HCT116 (cell line): ENCODE data around the gene CIB1.

ENCODE experiments used
- FOSL1 ChIP-seq: IDR thresholded peaks from 2 replicates; pipeline ENCODE4 v1.6.1; 2012; ENCODE audit warnings: low read depth
- RAD21 ChIP-seq: IDR thresholded peaks from 2 replicates; pipeline ENCODE4 v1.6.1; 2012; ENCODE audit warnings: low read depth, mild to moderate bottlenecking
- TCF7L2 ChIP-seq: IDR thresholded peaks from 2 replicates; pipeline ENCODE4 v1.7.0; 2011; ENCODE audit warnings: borderline replicate concordance, inconsistent platforms; ENCODE audit not compliant: insufficient read depth, insufficient read length; ENCODE audit errors: extremely low read depth
- ZNF274 ChIP-seq: fragments of 200-500 bp; sonication (Bioruptor generic); IDR thresholded peaks from 2 replicates; pipeline ENCODE4 v1.6.1; 2014; ENCODE audit warnings: mild to moderate bottlenecking, low read depth, low read length, inconsistent platforms
- TF ChIP-seq, protein P1 (sequence below), 3 experiments: fragments of 200-600 bp in 1 of 3; sonication (generic) in 1 of 3; IDR thresholded peaks in 2 of 3; conservative IDR thresholded peaks in 1 of 3; 2 replicates each; pipeline ENCODE4 v1.5.1; 2012 to 2017; ENCODE audit warnings: low read depth in 2 of 3, low read length in 2 of 3, antibody characterized with exemption in 1 of 3, borderline replicate concordance in 1 of 3, control low read depth in 1 of 3, mild to moderate bottlenecking in 1 of 3, mixed read lengths in 1 of 3, mixed run types in 1 of 3, moderate library complexity in 1 of 3; ENCODE audit not compliant: insufficient read depth in 1 of 3

DNA sequence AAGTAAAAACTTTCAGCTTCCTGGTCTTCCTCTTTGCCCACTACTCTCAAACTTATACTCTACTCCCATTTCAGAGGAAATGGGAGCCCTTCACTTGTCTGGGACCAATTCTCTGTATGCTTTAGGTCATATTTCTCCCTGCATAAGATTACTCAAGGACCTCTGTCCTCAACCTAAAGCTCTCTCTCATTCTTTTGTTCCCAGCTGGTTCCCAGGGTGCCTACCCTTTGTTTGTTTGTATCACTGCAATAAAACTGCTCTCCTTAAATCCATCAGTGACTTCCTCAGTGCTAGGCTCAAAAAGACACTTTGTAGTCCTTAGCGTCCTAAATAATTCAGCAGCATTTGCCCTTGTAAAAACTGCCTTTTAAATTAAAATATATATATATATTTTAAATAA is 34.7 kb upstream of the CIB1 start:
- no peak for TF ChIP-seq FOSL1
- TF ChIP-seq, protein P1, sequence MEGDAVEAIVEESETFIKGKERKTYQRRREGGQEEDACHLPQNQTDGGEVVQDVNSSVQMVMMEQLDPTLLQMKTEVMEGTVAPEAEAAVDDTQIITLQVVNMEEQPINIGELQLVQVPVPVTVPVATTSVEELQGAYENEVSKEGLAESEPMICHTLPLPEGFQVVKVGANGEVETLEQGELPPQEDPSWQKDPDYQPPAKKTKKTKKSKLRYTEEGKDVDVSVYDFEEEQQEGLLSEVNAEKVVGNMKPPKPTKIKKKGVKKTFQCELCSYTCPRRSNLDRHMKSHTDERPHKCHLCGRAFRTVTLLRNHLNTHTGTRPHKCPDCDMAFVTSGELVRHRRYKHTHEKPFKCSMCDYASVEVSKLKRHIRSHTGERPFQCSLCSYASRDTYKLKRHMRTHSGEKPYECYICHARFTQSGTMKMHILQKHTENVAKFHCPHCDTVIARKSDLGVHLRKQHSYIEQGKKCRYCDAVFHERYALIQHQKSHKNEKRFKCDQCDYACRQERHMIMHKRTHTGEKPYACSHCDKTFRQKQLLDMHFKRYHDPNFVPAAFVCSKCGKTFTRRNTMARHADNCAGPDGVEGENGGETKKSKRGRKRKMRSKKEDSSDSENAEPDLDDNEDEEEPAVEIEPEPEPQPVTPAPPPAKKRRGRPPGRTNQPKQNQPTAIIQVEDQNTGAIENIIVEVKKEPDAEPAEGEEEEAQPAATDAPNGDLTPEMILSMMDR (IDR thresholded peaks at IDR 0.05 in 2 of 3, conservative IDR thresholded peaks at IDR 0.05 in 1 of 3; ENCODE audit: borderline replicate concordance in 1 of 3, insufficient read depth in 1 of 3, low read depth in 2 of 3, low read length in 2 of 3) = no peak
- no peak for TF ChIP-seq ZNF274
- no peak for TF ChIP-seq TCF7L2
- TF ChIP-seq RAD21 = no peak
